Thyroid gland (tissue), 4 donors: ENCODE measurements around the gene MB. TPM values are rescaled to one million over a fixed set of nuclear protein-coding genes. Genes with fewer than 3 reads are reported as not detected.

Experiments
- DNase-seq, 2 donors: peaks; one replicate each; pipeline ENCODE4 v3.0.0-alpha.2; 2019
- H3K27ac ChIP-seq, 3 donors: fragments of 200-600 bp; sonication (generic); 1 replicate in 2 of 3; 2 replicates in 1 of 3; pipeline ENCODE4 v1.5.1; 2016 to 2019; ENCODE audit warnings: mild to moderate bottlenecking in 1 of 3, moderate library complexity in 1 of 3
- H3K27me3 ChIP-seq: fragments of 200-600 bp; sonication (generic); one replicate; pipeline ENCODE4 v1.5.1; 2019
- H3K36me3 ChIP-seq, 2 donors: fragments of 200-600 bp; sonication (generic); one replicate each; pipeline ENCODE4 v1.5.1; 2016 to 2019
- H3K4me1 ChIP-seq, 2 donors: fragments of 200-600 bp; sonication (generic); one replicate each; pipeline ENCODE4 v1.5.1; 2017 to 2019
- H3K4me3 ChIP-seq, 3 donors: fragments of 200-600 bp; sonication (generic); replicated peaks in 1 of 3; 1 replicate in 2 of 3; 2 replicates in 1 of 3; pipeline ENCODE4 v1.5.1; 2016; ENCODE audit warnings: mild to moderate bottlenecking in 1 of 3
- H3K9me3 ChIP-seq: fragments of 200-600 bp; sonication (generic); one replicate; pipeline ENCODE4 v1.5.1; 2017
- POLR2A ChIP-seq, 2 donors: fragments of 450-650 bp; IDR thresholded peaks; one replicate each; pipeline ENCODE4 v1.6.1; 2017; ENCODE audit warnings: antibody characterized with exemption in 2 of 2, mild to moderate bottlenecking in 2 of 2, moderate library complexity in 1 of 2
- WGBS, 2 donors: methylation state at CpG; one replicate each; pipeline ENCODE4 v1.1.5; 2017; 5-methylcytosine and 5-hydroxymethylcytosine counted together
- intact Hi-C: fragments of 100-400 bp; cut with DNase I; formaldehyde crosslinking; loops from one replicate; pipeline ENCODE4 v1.15.1; 2023
- total RNA-seq, 4 donors: library from RNA; depleted of rRNA; stranded (reverse); fragments of >200 nt; gene quantifications; one replicate each; pipeline ENCODE4 v1.2.3, GENCODE V29; 2016
- TF ChIP-seq, protein P1 (sequence below), 6 experiments: fragments of 200-600 bp in 3 of 6; fragments of 450-650 bp in 3 of 6; sonication (generic) in 3 of 6; IDR thresholded peaks; one replicate each; pipeline ENCODE4 v1.5.1; 2016 to 2019; ENCODE audit warnings: antibody characterized with exemption in 6 of 6, mild to moderate bottlenecking in 2 of 6, inconsistent platforms in 1 of 6, moderate library complexity in 1 of 6

MB gene
- total RNA-seq, 4 donors from 2014 or later = 0.45 to 1.8 TPM; not detected in 2

DNA sequence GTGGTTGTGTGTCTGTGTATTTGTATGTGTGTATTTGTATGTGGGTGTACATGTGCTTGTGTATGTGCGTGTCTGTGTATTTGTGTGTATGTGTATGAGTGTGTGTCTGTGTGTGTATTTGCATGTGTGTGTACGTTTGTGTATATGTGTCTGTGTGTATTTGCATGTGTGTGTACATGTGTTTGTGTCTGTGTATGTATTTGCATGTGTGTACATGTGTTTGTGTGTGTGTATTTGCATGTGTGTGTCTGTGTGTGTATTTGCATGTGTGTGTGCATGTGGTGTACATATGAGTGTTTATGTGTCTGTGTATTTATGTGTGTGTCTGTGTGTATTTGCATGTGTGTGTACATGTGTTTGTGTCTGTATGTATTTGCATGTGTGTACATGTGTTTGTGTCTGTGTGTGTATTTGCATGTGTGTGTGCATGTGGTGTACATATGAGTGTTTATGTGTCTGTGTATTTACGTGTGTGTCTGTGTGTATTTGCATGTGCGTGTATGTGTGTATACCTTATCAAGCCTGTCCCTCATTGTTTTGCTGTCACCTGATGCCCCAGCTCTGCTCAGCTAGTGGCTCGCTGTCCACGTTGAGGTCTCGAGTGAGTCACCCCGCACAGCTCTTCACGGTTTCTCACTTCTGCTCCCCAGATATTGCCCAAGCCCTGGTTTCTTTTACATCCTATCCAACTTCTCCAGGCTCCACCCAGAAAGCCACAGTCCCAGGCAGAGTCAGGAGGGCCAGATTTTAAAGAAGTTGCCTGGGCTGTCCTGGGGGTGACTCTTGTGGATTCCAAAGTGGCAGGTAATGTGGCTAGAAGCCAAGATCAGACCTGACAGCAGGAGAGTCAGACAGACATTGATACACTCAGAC, 15.2 kb downstream of the MB start:
- H3K9me3 ChIP-seq = no peaks in the 10 kb centered on the region
- no peaks in the 10 kb centered on the region for H3K36me3 ChIP-seq
- TF ChIP-seq, protein P1, sequence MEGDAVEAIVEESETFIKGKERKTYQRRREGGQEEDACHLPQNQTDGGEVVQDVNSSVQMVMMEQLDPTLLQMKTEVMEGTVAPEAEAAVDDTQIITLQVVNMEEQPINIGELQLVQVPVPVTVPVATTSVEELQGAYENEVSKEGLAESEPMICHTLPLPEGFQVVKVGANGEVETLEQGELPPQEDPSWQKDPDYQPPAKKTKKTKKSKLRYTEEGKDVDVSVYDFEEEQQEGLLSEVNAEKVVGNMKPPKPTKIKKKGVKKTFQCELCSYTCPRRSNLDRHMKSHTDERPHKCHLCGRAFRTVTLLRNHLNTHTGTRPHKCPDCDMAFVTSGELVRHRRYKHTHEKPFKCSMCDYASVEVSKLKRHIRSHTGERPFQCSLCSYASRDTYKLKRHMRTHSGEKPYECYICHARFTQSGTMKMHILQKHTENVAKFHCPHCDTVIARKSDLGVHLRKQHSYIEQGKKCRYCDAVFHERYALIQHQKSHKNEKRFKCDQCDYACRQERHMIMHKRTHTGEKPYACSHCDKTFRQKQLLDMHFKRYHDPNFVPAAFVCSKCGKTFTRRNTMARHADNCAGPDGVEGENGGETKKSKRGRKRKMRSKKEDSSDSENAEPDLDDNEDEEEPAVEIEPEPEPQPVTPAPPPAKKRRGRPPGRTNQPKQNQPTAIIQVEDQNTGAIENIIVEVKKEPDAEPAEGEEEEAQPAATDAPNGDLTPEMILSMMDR (IDR thresholded peaks at IDR 0.05) = no peak
- no peak for TF ChIP-seq POLR2A (IDR thresholded peaks at IDR 0.05)
- intact Hi-C loops = no loop called here
- H3K4me3 ChIP-seq = no peak overlapping the region
- H3K4me1 ChIP-seq = peaks cover 0 to 5% of the 10 kb centered on the region in 2 donors
- no peak overlapping the region for H3K27ac ChIP-seq
- DNase-seq = peak; percentile 63 to 65
- WGBS, 2 donors = 46 to 59% methylated on average over 9 of the region's 9 CpGs
- H3K27me3 ChIP-seq = no peaks in the 10 kb centered on the region

DNA sequence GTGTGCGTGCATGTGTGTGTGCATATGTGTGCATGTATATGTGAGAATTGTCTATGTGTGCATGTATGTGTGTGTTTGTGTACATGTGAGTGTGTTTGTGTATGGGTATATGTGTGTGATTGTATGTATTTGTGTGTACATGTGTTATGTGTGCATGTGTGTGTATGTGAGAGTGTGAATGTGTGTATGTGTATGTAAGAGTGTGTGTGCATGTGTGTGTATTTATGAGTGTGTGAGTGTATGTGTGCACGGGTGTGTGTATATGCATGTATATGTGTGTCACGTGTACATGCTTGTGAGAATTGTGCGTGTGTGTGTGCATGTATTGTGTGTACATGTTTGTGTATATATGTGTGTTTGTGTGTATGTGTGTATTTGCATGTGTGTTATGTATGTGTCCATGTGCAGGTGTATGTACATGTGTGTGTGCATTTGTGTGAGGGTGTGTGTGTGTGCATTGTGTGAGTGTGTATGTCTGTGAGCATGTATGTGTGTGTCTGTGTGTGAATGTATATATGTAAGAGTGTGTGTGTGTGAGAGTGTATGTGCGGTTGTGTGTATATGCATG, 16.0 kb downstream of the MB start:
- Histone ChIP-seq H3K36me3 (no peaks in the 10 kb centered on the region), H3K4me1 (peaks cover 0 to 5% of the 10 kb centered on the region in 2 donors), H3K27me3 (no peaks in the 10 kb centered on the region), H3K9me3 (no peaks in the 10 kb centered on the region), H3K27ac (no peak overlapping the region), H3K4me3 (no peak overlapping the region)
- no peak for TF ChIP-seq POLR2A (IDR thresholded peaks at IDR 0.05)
- TF ChIP-seq, protein P1 (IDR thresholded peaks at IDR 0.05) = no peak
- DNase-seq = no peak
- WGBS, 2 donors = 95 to 96% methylated on average over 5 of the region's 5 CpGs
- intact Hi-C loops = no loop called here

DNA sequence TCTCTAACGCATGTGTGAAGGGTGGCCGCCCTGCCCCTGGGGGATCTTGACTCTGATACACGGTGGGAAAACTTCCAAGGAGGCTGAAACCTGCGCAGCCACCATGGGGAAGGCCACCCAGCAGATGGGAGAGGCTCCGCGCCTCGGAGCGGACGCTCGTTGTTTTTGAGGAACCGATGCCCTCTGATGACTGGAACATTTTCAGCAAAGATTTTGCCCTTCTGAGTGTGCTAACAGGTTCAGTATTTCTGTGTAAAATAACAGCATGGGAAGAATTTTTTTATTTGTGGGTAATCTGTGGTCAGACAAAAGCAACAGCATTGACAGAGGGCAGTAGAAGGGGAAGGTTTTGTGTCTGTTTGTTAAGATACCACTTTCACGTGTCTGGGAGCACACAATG, 16.7 kb downstream of the MB start:
- WGBS, 2 donors = 70 to 87% methylated on average over 11 to 12 of the region's 12 CpGs
- Histone ChIP-seq H3K27ac (no peak overlapping the region), H3K36me3 (no peaks in the 10 kb centered on the region), H3K4me3 (no peak overlapping the region), H3K27me3 (no peaks in the 10 kb centered on the region), H3K9me3 (no peaks in the 10 kb centered on the region), H3K4me1 (peaks cover 0 to 5% of the 10 kb centered on the region in 2 donors)
- intact Hi-C loops = no loop called here
- no peak for TF ChIP-seq POLR2A (IDR thresholded peaks at IDR 0.05)
- TF ChIP-seq, protein P1 (IDR thresholded peaks at IDR 0.05) = no peak
- DNase-seq = no peak

DNA sequence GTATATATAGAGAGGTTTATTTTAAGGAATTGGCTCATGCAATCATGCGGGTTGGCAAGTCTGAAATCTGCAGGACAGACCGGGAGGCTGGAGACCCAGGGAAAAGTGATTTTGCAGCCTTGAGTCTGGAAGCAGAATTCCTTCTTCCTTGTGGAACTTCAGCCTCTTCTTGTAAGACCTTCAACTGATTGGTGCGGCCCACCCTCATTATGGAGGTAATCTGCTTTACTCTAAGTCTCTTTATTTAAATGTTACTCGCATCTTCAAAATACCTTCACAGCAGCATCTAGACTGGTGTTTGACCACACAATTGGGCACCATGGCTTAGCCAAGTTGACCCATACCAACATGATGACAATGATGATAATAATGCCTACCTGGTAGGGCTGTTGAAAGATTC, 17.8 kb downstream of the MB start:
- Histone ChIP-seq H3K9me3 (no peaks in the 10 kb centered on the region), H3K4me1 (peaks cover 0 to 5% of the 10 kb centered on the region in 2 donors), H3K36me3 (no peaks in the 10 kb centered on the region), H3K27me3 (no peaks in the 10 kb centered on the region), H3K27ac (no peak overlapping the region), H3K4me3 (no peak overlapping the region)
- WGBS, 2 donors = 91 to 94% methylated on average over 4 of the region's 4 CpGs
- TF ChIP-seq, protein P1 (IDR thresholded peaks at IDR 0.05) = no peak
- no peak for TF ChIP-seq POLR2A (IDR thresholded peaks at IDR 0.05)
- no peak for DNase-seq
- intact Hi-C loops = no loop called here

DNA sequence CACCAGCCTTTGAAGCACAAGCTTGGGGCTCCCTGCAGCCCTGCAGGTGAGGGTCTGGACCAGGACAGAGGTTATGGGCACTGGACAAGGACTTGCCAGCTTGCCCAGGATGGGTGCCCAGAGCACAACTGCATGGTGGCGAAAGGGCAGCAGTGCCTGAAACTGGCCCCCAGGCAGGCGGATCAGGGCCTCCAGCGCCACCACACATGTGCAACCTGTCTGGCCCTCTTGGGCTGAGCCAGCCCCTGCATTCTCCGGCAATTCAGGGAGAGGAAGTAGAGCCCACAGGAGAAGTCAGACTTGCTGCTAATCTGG, 18.8 kb downstream of the MB start:
- Histone ChIP-seq H3K4me1 (peaks cover 0 to 7% of the 10 kb centered on the region in 2 donors), H3K9me3 (no peaks in the 10 kb centered on the region), H3K27me3 (no peaks in the 10 kb centered on the region), H3K27ac (no peak overlapping the region), H3K36me3 (no peaks in the 10 kb centered on the region), H3K4me3 (no peak overlapping the region)
- TF ChIP-seq, protein P1 (IDR thresholded peaks at IDR 0.05) = no peak
- TF ChIP-seq POLR2A (IDR thresholded peaks at IDR 0.05) = no peak
- DNase-seq = no peak
- 95 to 100% methylated on average over 1 to 4 of the region's 4 CpGs for WGBS, 2 donors
- intact Hi-C loops = no loop called here
